ENCODE results near the gene TBC1D20.
"Not testable (repeated sequence)": the region's sequence is repeated elsewhere in the genome, so short reads cannot be mapped to it uniquely, and the experiment has no call there.

GRCh38 chr20:386634-387033 lies 75.7 kb downstream of the TBC1D20 start:
- not testable (repeated sequence) for TF ChIP-seq CTCF, POLR2A, EP300 (IDR thresholded peaks at IDR 0.05)
